ENCODE results near the gene WNT11. TPM values are rescaled to one million over a fixed set of nuclear protein-coding genes. Genes with fewer than 3 reads are reported as not detected.

WNT11 gene
- total RNA-seq, 4 donors from 2014 or later, result 4.2 to 11.4 (median 7.4) TPM

DNA sequence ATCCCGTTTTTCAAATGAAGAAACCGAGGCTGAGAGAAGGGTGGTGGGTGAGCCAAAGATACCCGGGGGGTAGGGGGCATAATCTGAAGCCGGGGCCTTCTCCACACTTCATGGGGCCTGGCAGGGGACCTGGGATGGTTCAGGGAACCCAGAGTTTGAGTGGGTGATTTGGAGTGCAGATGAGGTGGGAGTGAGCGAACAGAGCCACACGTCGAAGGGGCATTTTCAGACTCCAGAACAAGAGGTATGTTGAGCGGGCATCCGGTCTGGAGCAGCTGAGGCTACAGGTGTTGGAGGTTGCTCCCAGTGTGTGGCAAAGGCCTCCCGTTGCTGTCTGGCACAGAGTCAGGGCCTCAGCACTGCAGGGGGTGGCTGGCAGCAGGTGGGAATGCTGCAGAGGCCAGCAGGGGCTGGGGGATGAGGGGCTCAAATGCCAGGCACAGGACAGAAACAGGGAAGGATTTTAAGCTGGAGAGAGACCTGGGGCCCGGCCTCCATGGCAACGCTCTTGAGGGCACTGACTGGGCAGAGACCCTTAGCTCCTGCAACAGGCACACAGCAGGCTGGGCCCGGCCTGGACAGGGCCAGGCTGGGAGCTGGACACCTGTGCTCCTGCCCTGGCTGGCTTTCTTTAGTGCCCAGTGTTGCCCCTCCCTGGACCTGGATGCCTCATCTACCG is 46.2 kb downstream of the WNT11 start:
- no peak for DNase-seq (ENCODE audit: low spot score in 2 of 2)
- no peak overlapping the region for H3K4me3 ChIP-seq (ENCODE audit: low read depth, poor library complexity, severe bottlenecking)
- no peak for TF ChIP-seq POLR2A (IDR thresholded peaks at IDR 0.05)
- TF ChIP-seq, protein P1, sequence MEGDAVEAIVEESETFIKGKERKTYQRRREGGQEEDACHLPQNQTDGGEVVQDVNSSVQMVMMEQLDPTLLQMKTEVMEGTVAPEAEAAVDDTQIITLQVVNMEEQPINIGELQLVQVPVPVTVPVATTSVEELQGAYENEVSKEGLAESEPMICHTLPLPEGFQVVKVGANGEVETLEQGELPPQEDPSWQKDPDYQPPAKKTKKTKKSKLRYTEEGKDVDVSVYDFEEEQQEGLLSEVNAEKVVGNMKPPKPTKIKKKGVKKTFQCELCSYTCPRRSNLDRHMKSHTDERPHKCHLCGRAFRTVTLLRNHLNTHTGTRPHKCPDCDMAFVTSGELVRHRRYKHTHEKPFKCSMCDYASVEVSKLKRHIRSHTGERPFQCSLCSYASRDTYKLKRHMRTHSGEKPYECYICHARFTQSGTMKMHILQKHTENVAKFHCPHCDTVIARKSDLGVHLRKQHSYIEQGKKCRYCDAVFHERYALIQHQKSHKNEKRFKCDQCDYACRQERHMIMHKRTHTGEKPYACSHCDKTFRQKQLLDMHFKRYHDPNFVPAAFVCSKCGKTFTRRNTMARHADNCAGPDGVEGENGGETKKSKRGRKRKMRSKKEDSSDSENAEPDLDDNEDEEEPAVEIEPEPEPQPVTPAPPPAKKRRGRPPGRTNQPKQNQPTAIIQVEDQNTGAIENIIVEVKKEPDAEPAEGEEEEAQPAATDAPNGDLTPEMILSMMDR (IDR thresholded peaks at IDR 0.05), result no peak
- WGBS, 2 donors, result 82 to 85% methylated on average over 12 to 13 of the region's 14 CpGs
- intact Hi-C loops (cut with DNase I; ENCODE audit: low total_unique reads), result no loop called here

- intact Hi-C loops (cut with DNase I; ENCODE audit: low total_unique reads), result no loop called here
- no peak for DNase-seq (ENCODE audit: low spot score in 2 of 2)
- WGBS, 2 donors, result 85 to 88% methylated on average over 14 of the region's 14 CpGs
- TF ChIP-seq, protein P1 (IDR thresholded peaks at IDR 0.05), result no peak
- TF ChIP-seq POLR2A (IDR thresholded peaks at IDR 0.05), result no peak
- no peak overlapping the region for H3K4me3 ChIP-seq (ENCODE audit: low read depth, poor library complexity, severe bottlenecking)
Measured at GRCh38 chr11:76159303-76159937, 46.9 kb downstream of the WNT11 start.

- TF ChIP-seq, protein P1 (IDR thresholded peaks at IDR 0.05), result no peak
- TF ChIP-seq POLR2A (IDR thresholded peaks at IDR 0.05), result no peak
- no peak for DNase-seq (ENCODE audit: low spot score in 2 of 2)
- no peak overlapping the region for H3K4me3 ChIP-seq (ENCODE audit: low read depth, poor library complexity, severe bottlenecking)
- 89 to 91% methylated on average over 23 to 24 of the region's 24 CpGs for WGBS, 2 donors
- intact Hi-C loops (cut with DNase I; ENCODE audit: low total_unique reads), result no loop called here
Measured at GRCh38 chr11:76158394-76159302, 47.7 kb downstream of the WNT11 start.

DNA sequence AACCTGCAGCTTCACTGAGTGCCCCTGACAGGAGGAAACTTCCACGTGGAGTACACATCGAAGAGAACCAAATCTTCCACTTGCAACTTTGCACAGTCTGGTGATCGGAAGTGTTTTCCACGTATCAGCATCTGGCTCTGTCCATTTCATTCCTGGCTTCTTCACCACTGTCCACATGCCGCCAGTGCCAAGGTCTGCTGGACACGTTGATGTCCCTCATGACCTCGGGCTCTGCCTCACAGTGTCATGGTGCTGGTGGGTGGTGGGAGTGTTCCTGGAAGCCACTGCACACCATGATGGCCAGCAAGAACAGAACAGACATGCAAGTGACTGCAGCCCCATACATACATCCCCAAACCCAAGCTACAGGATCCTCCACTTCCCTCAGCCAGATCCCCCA is 48.4 kb downstream of the WNT11 start:
- 63 to 67% methylated on average over 7 of the region's 7 CpGs for WGBS, 2 donors
- TF ChIP-seq, protein P1 (IDR thresholded peaks at IDR 0.05), result no peak
- intact Hi-C loops (cut with DNase I; ENCODE audit: low total_unique reads), result no loop called here
- DNase-seq (ENCODE audit: low spot score in 2 of 2), result no peak
- H3K4me3 ChIP-seq (ENCODE audit: low read depth, poor library complexity, severe bottlenecking), result no peak overlapping the region

- no peak overlapping the region for H3K4me3 ChIP-seq (ENCODE audit: low read depth, poor library complexity, severe bottlenecking)
- WGBS, 2 donors, result 79 to 89% methylated on average over 8 of the region's 12 CpGs
- TF ChIP-seq, protein P1 (IDR thresholded peaks at IDR 0.05), result no peak
- no peak for TF ChIP-seq POLR2A (IDR thresholded peaks at IDR 0.05)
- no peak for DNase-seq (ENCODE audit: low spot score in 2 of 2)
- intact Hi-C loops (cut with DNase I; ENCODE audit: low total_unique reads), result no loop called here
Measured at GRCh38 chr11:76156971-76157427, 49.3 kb downstream of the WNT11 start.
